ENCODE measurements around the gene IL1RAP.

The IL1RAP gene

DNA sequence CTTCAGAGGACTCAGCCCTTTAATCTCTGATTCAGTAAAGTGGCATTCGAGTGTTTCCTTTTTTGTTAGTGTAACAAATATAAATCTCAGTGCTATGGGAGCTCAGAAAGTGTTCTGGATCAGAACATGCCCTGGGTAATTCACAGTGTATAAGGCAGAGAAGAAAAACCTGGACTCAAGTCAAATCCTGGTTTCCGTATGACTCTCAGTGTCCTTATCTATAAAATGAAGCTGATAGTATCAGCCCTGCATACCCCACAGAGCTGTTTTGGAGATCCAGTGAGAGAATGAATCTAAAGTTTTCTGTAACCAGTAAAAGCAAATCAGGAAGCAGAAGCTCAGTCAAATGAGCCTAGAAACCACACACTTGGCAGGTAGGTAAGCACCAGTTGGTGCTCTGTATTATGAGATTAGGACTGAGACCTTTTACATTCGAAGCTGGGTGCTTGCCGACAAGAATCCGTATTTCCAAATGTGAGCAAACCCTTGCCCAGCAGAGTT lies 67.2 kb downstream of the IL1RAP start:
- DNase-seq (ENCODE audit: low read depth in 1 of 2, low spot score in 1 of 2) = no peak
- Histone ChIP-seq H3K4me3 (replicated peaks; ENCODE audit: insufficient read depth, low read length) (no peak overlapping the region), H3K27ac (replicated peaks) (no peak overlapping the region), H3K27me3 (ENCODE audit: insufficient read depth, poor library complexity, severe bottlenecking) (no peaks in the 10 kb centered on the region)
- TF ChIP-seq, protein P1, sequence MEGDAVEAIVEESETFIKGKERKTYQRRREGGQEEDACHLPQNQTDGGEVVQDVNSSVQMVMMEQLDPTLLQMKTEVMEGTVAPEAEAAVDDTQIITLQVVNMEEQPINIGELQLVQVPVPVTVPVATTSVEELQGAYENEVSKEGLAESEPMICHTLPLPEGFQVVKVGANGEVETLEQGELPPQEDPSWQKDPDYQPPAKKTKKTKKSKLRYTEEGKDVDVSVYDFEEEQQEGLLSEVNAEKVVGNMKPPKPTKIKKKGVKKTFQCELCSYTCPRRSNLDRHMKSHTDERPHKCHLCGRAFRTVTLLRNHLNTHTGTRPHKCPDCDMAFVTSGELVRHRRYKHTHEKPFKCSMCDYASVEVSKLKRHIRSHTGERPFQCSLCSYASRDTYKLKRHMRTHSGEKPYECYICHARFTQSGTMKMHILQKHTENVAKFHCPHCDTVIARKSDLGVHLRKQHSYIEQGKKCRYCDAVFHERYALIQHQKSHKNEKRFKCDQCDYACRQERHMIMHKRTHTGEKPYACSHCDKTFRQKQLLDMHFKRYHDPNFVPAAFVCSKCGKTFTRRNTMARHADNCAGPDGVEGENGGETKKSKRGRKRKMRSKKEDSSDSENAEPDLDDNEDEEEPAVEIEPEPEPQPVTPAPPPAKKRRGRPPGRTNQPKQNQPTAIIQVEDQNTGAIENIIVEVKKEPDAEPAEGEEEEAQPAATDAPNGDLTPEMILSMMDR (IDR thresholded peaks at IDR 0.05; ENCODE audit: insufficient read depth, low read length) = no peak
- TF ChIP-seq, protein P2, sequence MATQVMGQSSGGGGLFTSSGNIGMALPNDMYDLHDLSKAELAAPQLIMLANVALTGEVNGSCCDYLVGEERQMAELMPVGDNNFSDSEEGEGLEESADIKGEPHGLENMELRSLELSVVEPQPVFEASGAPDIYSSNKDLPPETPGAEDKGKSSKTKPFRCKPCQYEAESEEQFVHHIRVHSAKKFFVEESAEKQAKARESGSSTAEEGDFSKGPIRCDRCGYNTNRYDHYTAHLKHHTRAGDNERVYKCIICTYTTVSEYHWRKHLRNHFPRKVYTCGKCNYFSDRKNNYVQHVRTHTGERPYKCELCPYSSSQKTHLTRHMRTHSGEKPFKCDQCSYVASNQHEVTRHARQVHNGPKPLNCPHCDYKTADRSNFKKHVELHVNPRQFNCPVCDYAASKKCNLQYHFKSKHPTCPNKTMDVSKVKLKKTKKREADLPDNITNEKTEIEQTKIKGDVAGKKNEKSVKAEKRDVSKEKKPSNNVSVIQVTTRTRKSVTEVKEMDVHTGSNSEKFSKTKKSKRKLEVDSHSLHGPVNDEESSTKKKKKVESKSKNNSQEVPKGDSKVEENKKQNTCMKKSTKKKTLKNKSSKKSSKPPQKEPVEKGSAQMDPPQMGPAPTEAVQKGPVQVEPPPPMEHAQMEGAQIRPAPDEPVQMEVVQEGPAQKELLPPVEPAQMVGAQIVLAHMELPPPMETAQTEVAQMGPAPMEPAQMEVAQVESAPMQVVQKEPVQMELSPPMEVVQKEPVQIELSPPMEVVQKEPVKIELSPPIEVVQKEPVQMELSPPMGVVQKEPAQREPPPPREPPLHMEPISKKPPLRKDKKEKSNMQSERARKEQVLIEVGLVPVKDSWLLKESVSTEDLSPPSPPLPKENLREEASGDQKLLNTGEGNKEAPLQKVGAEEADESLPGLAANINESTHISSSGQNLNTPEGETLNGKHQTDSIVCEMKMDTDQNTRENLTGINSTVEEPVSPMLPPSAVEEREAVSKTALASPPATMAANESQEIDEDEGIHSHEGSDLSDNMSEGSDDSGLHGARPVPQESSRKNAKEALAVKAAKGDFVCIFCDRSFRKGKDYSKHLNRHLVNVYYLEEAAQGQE (IDR thresholded peaks at IDR 0.05; ENCODE audit: insufficient replicate concordance, low read depth) = no peak
- no peak for TF ChIP-seq GABPA (IDR thresholded peaks at IDR 0.05; ENCODE audit: low read depth)
- no peak for TF ChIP-seq SPI1 (IDR thresholded peaks at IDR 0.05; ENCODE audit: borderline replicate concordance, low read depth)
- no peak for TF ChIP-seq POLR2AphosphoS5 (IDR thresholded peaks at IDR 0.05; ENCODE audit: low read depth)

DNA sequence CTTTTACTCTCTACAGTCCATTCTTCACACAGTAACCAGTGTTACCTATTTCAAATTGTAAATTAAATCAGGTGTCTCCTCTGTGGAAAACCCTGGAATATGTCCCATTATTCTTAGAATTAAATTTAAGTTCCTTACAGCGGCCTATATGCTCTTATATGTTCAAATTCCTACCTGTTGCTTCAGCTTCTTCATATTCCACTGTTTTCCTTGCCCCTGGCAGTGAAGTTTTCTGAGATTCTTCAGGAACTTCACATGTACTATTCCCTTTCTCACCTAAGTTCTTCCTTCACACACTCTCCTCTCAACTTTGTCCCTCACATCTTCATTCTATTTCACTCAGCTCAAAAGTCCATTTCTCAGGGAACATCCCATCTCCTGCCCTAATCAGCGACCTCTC lies 68.8 kb downstream of the IL1RAP start:
- H3K4me3 ChIP-seq (replicated peaks; ENCODE audit: insufficient read depth, low read length) = no peak overlapping the region
- no peak for DNase-seq (ENCODE audit: low read depth in 1 of 2, low spot score in 1 of 2)
- no peaks in the 10 kb centered on the region for H3K27me3 ChIP-seq (ENCODE audit: insufficient read depth, poor library complexity, severe bottlenecking)
- no peak overlapping the region for H3K27ac ChIP-seq (replicated peaks)
- TF ChIP-seq, protein P2 (IDR thresholded peaks at IDR 0.05; ENCODE audit: insufficient replicate concordance, low read depth) = no peak
- TF ChIP-seq GABPA (IDR thresholded peaks at IDR 0.05; ENCODE audit: low read depth) (no peak), POLR2AphosphoS5 (IDR thresholded peaks at IDR 0.05; ENCODE audit: low read depth) (no peak), SPI1 (IDR thresholded peaks at IDR 0.05; ENCODE audit: borderline replicate concordance, low read depth) (no peak)
- TF ChIP-seq, protein P1 (IDR thresholded peaks at IDR 0.05; ENCODE audit: insufficient read depth, low read length) = no peak

DNA sequence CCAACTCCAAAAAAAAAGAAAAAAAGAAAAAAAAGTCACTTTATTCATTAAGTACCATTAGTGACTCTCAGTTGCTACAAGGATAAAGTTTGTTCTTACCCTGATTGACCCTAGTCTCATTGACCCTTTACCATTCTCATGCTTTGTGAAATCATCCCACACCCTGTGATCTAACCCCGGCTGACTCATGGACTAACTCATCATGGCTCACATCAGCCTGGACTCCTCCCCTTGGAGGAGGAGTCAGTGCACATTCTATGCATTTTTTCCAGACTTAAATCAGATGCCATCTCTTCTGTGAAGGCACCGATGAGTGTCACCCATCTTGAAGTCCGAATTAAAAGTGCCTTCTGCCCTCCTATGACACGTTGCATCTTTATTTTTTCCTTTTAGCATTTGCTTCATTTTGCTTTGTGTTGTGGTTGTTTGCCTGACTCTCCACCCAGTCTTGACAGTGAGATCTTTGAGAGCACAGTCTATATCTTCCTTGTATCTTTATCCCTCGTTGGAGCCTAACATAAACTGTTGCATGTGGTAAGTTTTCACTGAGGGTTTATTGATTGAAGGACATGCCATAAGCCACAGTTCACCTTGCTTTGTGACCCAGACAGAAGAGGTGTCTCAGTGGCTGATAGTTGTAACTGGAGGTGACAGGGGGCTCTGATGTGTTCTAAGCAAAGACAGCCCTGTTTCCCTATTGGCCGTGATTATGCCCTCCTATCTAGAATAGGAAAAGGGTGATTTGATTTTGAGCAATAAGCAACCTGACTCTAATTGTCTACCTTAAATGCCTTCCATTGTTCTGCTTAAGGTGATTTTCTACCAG lies 72.1 kb downstream of the IL1RAP start:
- no peaks in the 10 kb centered on the region for H3K27me3 ChIP-seq (ENCODE audit: insufficient read depth, poor library complexity, severe bottlenecking)
- peak; percentile 16 to 47 for DNase-seq (ENCODE audit: low read depth in 1 of 2, low spot score in 1 of 2)
- TF ChIP-seq, protein P1 (IDR thresholded peaks at IDR 0.05; ENCODE audit: insufficient read depth, low read length) = no peak
- TF ChIP-seq GABPA (IDR thresholded peaks at IDR 0.05; ENCODE audit: low read depth) (no peak), POLR2AphosphoS5 (IDR thresholded peaks at IDR 0.05; ENCODE audit: low read depth) (no peak), SPI1 (IDR thresholded peaks at IDR 0.05; ENCODE audit: borderline replicate concordance, low read depth) (no peak)
- TF ChIP-seq, protein P2 (IDR thresholded peaks at IDR 0.05; ENCODE audit: insufficient replicate concordance, low read depth) = no peak
- peak overlapping the region; percentile 20 for H3K27ac ChIP-seq (replicated peaks)
- no peak overlapping the region for H3K4me3 ChIP-seq (replicated peaks; ENCODE audit: insufficient read depth, low read length)
